Measurements from ENCODE around the gene PRKACG. TPM values are rescaled to one million over a fixed set of nuclear protein-coding genes. Genes with fewer than 3 reads are reported as not detected.

Gene PRKACG
- total RNA-seq, 1 donor from 2014 or later = not detected

GRCh38 chr9:68983522-68984424 lies 30.1 kb downstream of the PRKACG start:
- no peak for DNase-seq (ENCODE audit: low read depth)

- no peak for DNase-seq (ENCODE audit: low read depth)
Observed at GRCh38 chr9:68983008-68983411, 30.9 kb downstream of the PRKACG start.

GRCh38 chr9:68981789-68982188 lies 32.1 kb downstream of the PRKACG start:
- no peak for DNase-seq (ENCODE audit: low read depth)

GRCh38 chr9:68980341-68980914 lies 33.5 kb downstream of the PRKACG start:
- no peak for DNase-seq (ENCODE audit: low read depth)

GRCh38 chr9:68979538-68980314 lies 34.2 kb downstream of the PRKACG start:
- no peak for DNase-seq (ENCODE audit: low read depth)

- DNase-seq (ENCODE audit: low read depth) = no peak
Observed at GRCh38 chr9:68978501-68978900, 35.4 kb downstream of the PRKACG start.

GRCh38 chr9:68978066-68978465 lies 35.8 kb downstream of the PRKACG start:
- DNase-seq (ENCODE audit: low read depth) = no peak

GRCh38 chr9:68975365-68976043 lies 38.4 kb downstream of the PRKACG start:
- no peak for DNase-seq (ENCODE audit: low read depth)

GRCh38 chr9:68974901-68975300 lies 39.0 kb downstream of the PRKACG start:
- no peak for DNase-seq (ENCODE audit: low read depth)

- no peak for DNase-seq (ENCODE audit: low read depth)
Observed at GRCh38 chr9:68974431-68974830, 39.5 kb downstream of the PRKACG start.

- DNase-seq (ENCODE audit: low read depth) = no peak
Observed at GRCh38 chr9:68973619-68974018, 40.3 kb downstream of the PRKACG start.

GRCh38 chr9:68970151-68970550 lies 43.8 kb downstream of the PRKACG start:
- DNase-seq (ENCODE audit: low read depth) = no peak

GRCh38 chr9:68969538-68969937 lies 44.4 kb downstream of the PRKACG start:
- DNase-seq (ENCODE audit: low read depth) = no peak

- DNase-seq (ENCODE audit: low read depth) = no peak
Observed at GRCh38 chr9:68967800-68968199, 46.1 kb downstream of the PRKACG start.

- no peak for DNase-seq (ENCODE audit: low read depth)
Observed at GRCh38 chr9:68966496-68966944, 47.4 kb downstream of the PRKACG start.

- no peak for DNase-seq (ENCODE audit: low read depth)
Observed at GRCh38 chr9:68964765-68965164, 49.1 kb downstream of the PRKACG start.

- DNase-seq (ENCODE audit: low read depth) = no peak
Observed at GRCh38 chr9:68964102-68964541, 49.8 kb downstream of the PRKACG start.

GRCh38 chr9:68963416-68963815 lies 50.5 kb downstream of the PRKACG start:
- DNase-seq (ENCODE audit: low read depth) = no peak

Data from myocyte (in vitro differentiated cells).